Endodermal cell (in vitro differentiated cells): ENCODE data around the gene ROPN1B. TPM values are rescaled to one million over a fixed set of nuclear protein-coding genes. Genes with fewer than 3 reads are reported as not detected.

ENCODE experiments used
- DNase-seq: peaks from one replicate; pipeline ENCODE4 v3.0.0-alpha.2; 2017
- H3K27ac ChIP-seq: 2 replicates; pipeline ENCODE4 v1.5.1; 2013; ENCODE audit warnings: mild to moderate bottlenecking, low read depth, low read length, moderate library complexity
- H3K27me3 ChIP-seq: 2 replicates; pipeline ENCODE4 v1.6.1; 2013; ENCODE audit warnings: mild to moderate bottlenecking, low read length, moderate library complexity; ENCODE audit not compliant: insufficient read depth, control insufficient read depth, poor library complexity, severe bottlenecking
- H3K36me3 ChIP-seq: 2 replicates; pipeline ENCODE4 v1.7.0; 2013; ENCODE audit warnings: mild to moderate bottlenecking, low read length, moderate library complexity; ENCODE audit not compliant: control insufficient read depth, insufficient read depth
- H3K4me1 ChIP-seq: one replicate; pipeline ENCODE4 v1.7.0; 2013; ENCODE audit warnings: low read length; ENCODE audit not compliant: control insufficient read depth, insufficient read depth
- H3K4me3 ChIP-seq: 2 replicates; pipeline ENCODE4 v1.5.1; 2013; ENCODE audit warnings: mild to moderate bottlenecking, low read length, moderate library complexity
- H3K9ac ChIP-seq: 2 replicates; pipeline ENCODE4 v1.6.1; 2013; ENCODE audit warnings: mild to moderate bottlenecking, low read length, moderate library complexity; ENCODE audit not compliant: poor library complexity, severe bottlenecking; ENCODE audit errors: extremely low read depth
- H3K9me3 ChIP-seq: 2 replicates; pipeline ENCODE4 v1.6.1; 2013; ENCODE audit warnings: mild to moderate bottlenecking, low read length, moderate library complexity; ENCODE audit not compliant: control insufficient read depth
- H3K27ac Mint-ChIP-seq: 2 replicates; pipeline ENCODE4 v1.8.0; 2020; ENCODE audit warnings: mixed read lengths
- H3K27me3 Mint-ChIP-seq: 2 replicates; pipeline ENCODE4 v1.8.0; 2021; ENCODE audit warnings: mild to moderate bottlenecking, mixed read lengths; ENCODE audit not compliant: insufficient read depth
- H3K36me3 Mint-ChIP-seq: 2 replicates; pipeline ENCODE4 v1.8.0; 2020; ENCODE audit warnings: low read depth, mixed read lengths
- H3K4me1 Mint-ChIP-seq: 2 replicates; pipeline ENCODE4 v1.8.0; 2020; ENCODE audit warnings: mixed read lengths
- H3K4me3 Mint-ChIP-seq: 2 replicates; pipeline ENCODE4 v1.8.0; 2020; ENCODE audit warnings: mild to moderate bottlenecking, moderate library complexity, mixed read lengths
- H3K9me3 Mint-ChIP-seq: 2 replicates; pipeline ENCODE4 v1.8.0; 2020; ENCODE audit warnings: mild to moderate bottlenecking, mixed read lengths
- CTCF ChIP-seq: fragments of 200-600 bp; sonication (generic); conservative IDR thresholded peaks from 2 replicates; pipeline ENCODE4 v1.5.0; 2021; ENCODE audit warnings: antibody characterized with exemption, mild to moderate bottlenecking
- WGBS, 2 experiments: methylation state at CpG; one replicate each; pipeline versions ENCODE4 v1.1.5 to v1.1.7; 2013; ENCODE audit warnings: missing lambda C conversion rate in 2 of 2, mixed read lengths in 1 of 2; ENCODE audit not compliant: insufficient coverage in 1 of 2, insufficient read length in 1 of 2; 5-methylcytosine and 5-hydroxymethylcytosine counted together
- total RNA-seq, 2 donors: library from RNA; stranded (reverse); fragmentation: NEBNext Ultra II Directional in 1 of 2; extraction: Animal tissue kit (Norgen Biotek cat#: 25700) in 1 of 2; gene quantifications; 2 replicates in 1 of 2; 3 replicates in 1 of 2; pipeline ENCODE4 v1.2.1, GENCODE V29; 2021

Gene ROPN1B
- total RNA-seq, 2 donors from 2014 or later = not detected

- Histone ChIP-seq H3K4me1 (peaks cover 10% of the 10 kb centered on the region), H3K36me3 (peaks cover 12% of the 10 kb centered on the region), H3K4me3 (peak overlapping the region; percentile 36), H3K27ac (no peak overlapping the region), H3K9me3 (peaks cover under 1% of the 10 kb centered on the region), H3K27me3 (no peaks in the 10 kb centered on the region), H3K9ac (no peak overlapping the region)
- Mint-ChIP-seq H3K9me3 (peaks cover 6% of the 10 kb centered on the region), H3K27me3 (no peaks in the 10 kb centered on the region), H3K27ac (no peak overlapping the region), H3K4me1 (peaks cover 22% of the 10 kb centered on the region), H3K36me3 (peaks cover 47% of the 10 kb centered on the region), H3K4me3 (no peak overlapping the region)
- no peak for DNase-seq
- WGBS, 2 experiments = 93 to 100% methylated on average over 1 of the region's 1 CpG
- no peak for TF ChIP-seq CTCF
Observed at GRCh38 chr3:126021702-126022101, 52.7 kb downstream of the ROPN1B start.

- Histone ChIP-seq H3K36me3 (peaks cover 18% of the 10 kb centered on the region), H3K9ac (no peak overlapping the region), H3K4me1 (peaks cover 10% of the 10 kb centered on the region), H3K27me3 (no peaks in the 10 kb centered on the region), H3K9me3 (peaks cover 12% of the 10 kb centered on the region), H3K27ac (no peak overlapping the region), H3K4me3 (no peak overlapping the region)
- H3K36me3 Mint-ChIP-seq = peaks cover 58% of the 10 kb centered on the region
- H3K4me3 Mint-ChIP-seq = no peak overlapping the region
- no peaks in the 10 kb centered on the region for H3K27me3 Mint-ChIP-seq
- no peak for TF ChIP-seq CTCF
- peaks cover 16% of the 10 kb centered on the region for H3K9me3 Mint-ChIP-seq
- no peak for DNase-seq
- 83 to 94% methylated on average over 5 to 10 of the region's 10 CpGs for WGBS, 2 experiments
- no peak overlapping the region for H3K27ac Mint-ChIP-seq
- H3K4me1 Mint-ChIP-seq = peaks cover 22% of the 10 kb centered on the region
Observed at GRCh38 chr3:126022741-126023359, 53.9 kb downstream of the ROPN1B start.

- Histone ChIP-seq H3K9me3 (peaks cover 17% of the 10 kb centered on the region), H3K4me3 (no peak overlapping the region), H3K27ac (no peak overlapping the region), H3K9ac (no peak overlapping the region), H3K27me3 (no peaks in the 10 kb centered on the region), H3K4me1 (peaks cover 10% of the 10 kb centered on the region), H3K36me3 (peaks cover 21% of the 10 kb centered on the region)
- DNase-seq = peak; percentile 62
- 89 to 96% methylated on average over 7 to 10 of the region's 10 CpGs for WGBS, 2 experiments
- Mint-ChIP-seq H3K27me3 (no peaks in the 10 kb centered on the region), H3K9me3 (peaks cover 22% of the 10 kb centered on the region), H3K4me1 (peaks cover 22% of the 10 kb centered on the region), H3K36me3 (peaks cover 63% of the 10 kb centered on the region), H3K27ac (no peak overlapping the region), H3K4me3 (no peak overlapping the region)
- no peak for TF ChIP-seq CTCF
Observed at GRCh38 chr3:126023390-126023789, 54.4 kb downstream of the ROPN1B start.
